H4 (cell line): ENCODE data around the gene PLXNA4. TPM values are rescaled to one million over a fixed set of nuclear protein-coding genes. Genes with fewer than 3 reads are reported as not detected.

ENCODE experiments used
- DNase-seq: peaks from one replicate; pipeline ENCODE4 v3.0.0-alpha.2; 2015; ENCODE audit warnings: low spot score
- total RNA-seq: library from RNA; depleted of rRNA; stranded (reverse); fragments of >200 nt; shearing (Covaris generic); gene quantifications from 2 replicates; pipeline ENCODE4 v1.2.3, GENCODE V29; 2014

The PLXNA4 gene
- total RNA-seq, 1 experiment from 2014 or later, result 0.19 TPM

DNA sequence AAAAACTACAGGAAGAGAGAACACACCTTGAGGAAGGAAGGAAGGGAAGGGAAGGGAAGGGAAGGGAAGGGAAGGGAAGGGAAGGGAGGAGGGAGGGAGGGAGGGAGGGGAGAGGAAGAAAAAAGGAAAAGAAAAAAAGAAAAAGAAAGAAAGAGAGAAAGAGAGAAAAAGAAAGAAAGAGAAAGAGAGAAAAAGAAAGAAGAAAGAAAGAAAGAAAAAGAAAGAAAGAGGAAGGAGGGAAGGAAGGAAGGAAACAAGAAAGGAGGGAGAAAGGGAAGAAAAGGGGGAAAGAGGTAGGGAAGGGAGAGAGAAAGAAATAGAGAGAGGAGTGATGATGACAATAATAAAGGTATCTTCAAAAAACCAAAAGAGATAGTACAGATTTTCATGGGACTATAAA, 12.3 kb upstream of the PLXNA4 start:
- no peak for DNase-seq

GRCh38 chr7:132584796-132585494, 8.7 kb upstream of the PLXNA4 start:
- no peak for DNase-seq

GRCh38 chr7:132581431-132581830, 5.2 kb upstream of the PLXNA4 start:
- DNase-seq, result no peak

GRCh38 chr7:132580717-132581285, 4.5 kb upstream of the PLXNA4 start:
- DNase-seq, result peak; percentile 80

- DNase-seq, result peak; percentile 42
Measured at GRCh38 chr7:132580277-132580676, 4.0 kb upstream of the PLXNA4 start.

DNA sequence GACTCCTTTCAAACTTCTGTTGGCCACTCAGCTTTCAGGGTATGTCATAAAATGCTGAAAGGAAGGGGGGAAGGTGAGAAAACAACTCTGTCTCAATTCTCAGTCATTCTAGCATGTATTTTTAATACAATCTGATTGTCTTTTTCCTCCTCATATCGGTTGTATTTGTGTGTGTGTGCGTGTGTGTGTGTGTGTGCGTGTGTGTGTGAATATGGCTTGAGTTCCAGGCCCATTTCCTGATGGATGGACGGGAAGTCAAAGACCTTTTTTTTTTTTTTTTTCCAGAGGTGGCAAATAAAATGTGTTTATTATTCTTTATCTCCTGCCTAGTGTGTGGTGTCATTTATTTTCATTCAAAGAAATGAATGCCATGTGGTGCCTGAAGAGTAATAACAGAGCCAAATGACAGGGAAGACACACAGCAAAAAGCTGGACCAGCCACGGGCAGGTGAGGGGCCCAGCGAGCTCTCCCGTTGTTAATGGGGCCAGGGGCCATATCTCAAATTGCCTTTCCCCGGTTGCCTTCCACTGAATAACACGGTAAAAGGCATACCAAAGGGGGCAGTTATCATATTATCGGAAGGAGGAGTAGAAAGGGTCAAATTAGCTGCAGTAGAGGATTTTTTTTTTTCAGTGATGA, 3.1 kb upstream of the PLXNA4 start:
- DNase-seq, result no peak

DNA sequence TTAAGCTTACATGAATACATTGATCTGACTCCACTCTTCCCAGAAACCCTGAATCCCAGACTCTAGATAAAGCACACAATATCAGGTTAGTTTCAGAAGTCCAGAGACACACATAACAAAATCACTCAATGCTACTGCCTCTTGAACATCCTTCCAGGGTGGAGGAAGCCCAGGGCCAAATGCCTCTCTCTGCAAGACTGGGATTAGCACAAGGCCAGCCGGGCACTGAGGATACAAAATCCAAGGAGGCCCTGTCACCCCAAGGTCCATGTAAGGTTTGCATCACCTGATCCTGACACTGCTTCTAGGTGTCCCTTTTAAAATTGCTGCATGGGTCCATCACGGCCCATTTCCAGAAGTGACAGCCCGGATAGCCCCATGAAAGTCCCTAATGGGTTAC, 2.6 kb upstream of the PLXNA4 start:
- DNase-seq, result no peak

- no peak for DNase-seq
Measured at GRCh38 chr7:132578050-132578370, 1.7 kb upstream of the PLXNA4 start.

GRCh38 chr7:132577206-132578049, 1.2 kb upstream of the PLXNA4 start:
- DNase-seq, result peak; percentile 35

GRCh38 chr7:132576721-132577085, 433 bp upstream of the PLXNA4 start:
- no peak for DNase-seq

DNA sequence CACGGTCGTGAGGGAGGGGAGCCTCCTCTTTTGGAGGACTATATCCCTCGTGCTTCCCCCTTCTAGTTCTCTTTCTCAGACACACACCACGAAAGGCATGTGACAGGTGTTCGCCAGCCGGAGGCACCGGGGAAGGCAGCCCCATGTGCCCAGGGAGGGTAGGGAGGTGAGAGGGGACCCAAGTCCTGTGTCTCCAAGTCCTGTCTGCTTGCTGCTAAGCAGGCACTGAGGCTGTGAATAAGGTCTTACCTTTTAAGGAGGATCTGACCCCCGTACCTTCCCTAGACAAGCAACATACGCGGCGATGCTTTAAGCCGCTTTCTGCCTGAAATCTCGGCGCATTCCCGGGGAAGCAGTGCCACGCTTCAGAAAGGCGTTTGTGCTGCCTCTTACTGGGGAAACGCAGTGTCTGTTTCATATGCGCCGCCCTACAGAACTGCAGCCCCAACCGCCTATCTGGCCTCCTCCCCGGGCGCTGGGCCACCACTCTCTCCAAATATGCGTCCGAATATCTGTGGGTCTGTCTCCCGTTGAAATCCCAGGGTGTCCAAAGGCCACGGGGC, 770 bp downstream of the PLXNA4 start:
- no peak for DNase-seq

GRCh38 chr7:132574223-132574622, 2.0 kb downstream of the PLXNA4 start:
- DNase-seq, result no peak

- no peak for DNase-seq
Measured at GRCh38 chr7:132573251-132573955, 2.9 kb downstream of the PLXNA4 start.

- no peak for DNase-seq
Measured at GRCh38 chr7:132572526-132572925, 3.7 kb downstream of the PLXNA4 start.

DNA sequence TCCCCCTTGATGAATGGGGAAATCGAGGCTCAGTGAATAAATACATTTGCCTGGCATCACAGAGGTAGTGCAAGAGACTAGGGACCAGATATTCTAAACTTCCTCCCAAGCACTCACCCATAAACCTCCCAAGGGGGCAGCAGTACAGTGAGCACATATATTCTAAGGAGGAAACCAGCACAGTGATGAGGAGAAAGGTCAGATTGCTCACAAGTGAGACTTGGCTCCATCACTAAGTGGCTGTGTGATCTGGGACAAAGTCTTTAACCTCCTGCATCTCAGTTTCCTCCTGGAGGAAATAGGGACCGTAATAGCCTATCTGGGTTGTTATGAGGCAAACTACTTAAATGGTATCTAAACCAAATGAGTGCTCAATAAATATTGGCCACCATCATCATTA, 4.3 kb downstream of the PLXNA4 start:
- DNase-seq, result no peak

DNA sequence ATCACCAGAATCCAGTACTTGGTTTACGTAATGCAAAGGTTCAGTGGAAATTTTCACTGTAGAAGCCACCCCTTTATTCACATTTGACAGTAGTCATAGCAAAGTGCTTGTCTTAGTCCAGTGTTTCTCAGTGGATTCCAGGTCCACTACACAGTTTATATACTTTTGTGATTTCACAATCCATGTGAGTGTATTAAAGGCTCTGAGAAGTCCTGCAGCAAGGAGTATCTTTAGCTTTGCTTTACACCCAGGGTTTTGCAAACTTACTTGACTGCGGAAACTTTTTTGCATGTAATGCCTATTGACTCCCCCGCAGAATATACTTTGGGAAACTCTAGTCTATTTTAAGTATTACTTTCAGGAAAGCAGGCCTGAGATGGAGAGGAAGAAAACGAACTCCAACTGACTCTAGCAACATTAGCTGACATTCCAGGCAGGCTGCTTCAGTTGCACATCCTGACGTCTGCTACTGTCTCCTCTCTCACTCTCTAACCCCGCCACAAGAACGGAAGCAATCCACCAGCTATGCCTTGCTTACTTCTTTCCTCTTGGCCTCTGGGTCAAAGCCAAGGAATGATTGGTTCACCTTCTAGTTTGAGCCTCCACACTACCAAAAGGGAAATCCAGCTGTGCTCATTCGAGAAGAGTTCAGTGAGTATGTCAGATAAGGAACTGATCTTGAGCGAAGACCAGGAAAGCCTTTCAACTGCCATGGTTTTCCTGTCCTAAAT, 6.2 kb downstream of the PLXNA4 start:
- DNase-seq, result no peak

GRCh38 chr7:132568962-132569361, 7.3 kb downstream of the PLXNA4 start:
- DNase-seq, result no peak

DNA sequence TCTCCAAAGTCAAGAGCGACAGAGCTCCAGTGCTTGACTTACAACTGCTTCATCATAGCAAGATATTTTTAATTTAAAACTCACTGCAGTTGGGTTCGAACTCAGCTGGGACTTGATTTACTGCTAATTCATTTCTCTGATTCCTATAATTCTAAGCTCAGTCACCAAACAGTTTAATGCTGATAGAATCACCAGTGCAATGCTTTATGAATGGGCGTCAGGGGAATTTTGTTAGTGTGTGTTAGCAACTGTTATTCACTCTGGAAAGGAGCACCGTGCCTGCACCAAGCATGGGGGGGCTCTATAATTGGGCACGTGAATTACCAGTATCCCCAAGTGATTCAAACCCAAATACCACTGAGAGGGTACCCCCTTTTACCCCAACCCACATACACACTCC, 10.4 kb downstream of the PLXNA4 start:
- no peak for DNase-seq

DNA sequence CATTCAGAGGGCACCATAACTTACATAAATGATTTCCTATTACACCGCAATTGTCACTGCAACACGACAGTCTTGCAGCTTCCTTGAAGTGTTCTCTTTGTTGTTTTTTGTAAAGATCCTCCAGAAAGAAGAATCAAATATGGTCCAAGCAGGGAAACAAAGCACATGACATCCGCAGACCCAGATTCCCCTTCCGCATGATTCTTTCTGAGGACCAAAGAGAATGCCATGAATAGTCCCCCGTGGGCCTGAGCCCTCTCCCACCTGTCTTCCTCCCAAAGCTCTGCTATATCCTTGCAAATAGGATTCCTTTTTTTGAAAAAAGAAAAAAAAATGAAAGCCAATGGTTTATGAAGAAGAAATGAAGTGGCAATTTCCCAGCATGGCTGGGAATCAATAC, 10.8 kb downstream of the PLXNA4 start:
- DNase-seq, result no peak

DNA sequence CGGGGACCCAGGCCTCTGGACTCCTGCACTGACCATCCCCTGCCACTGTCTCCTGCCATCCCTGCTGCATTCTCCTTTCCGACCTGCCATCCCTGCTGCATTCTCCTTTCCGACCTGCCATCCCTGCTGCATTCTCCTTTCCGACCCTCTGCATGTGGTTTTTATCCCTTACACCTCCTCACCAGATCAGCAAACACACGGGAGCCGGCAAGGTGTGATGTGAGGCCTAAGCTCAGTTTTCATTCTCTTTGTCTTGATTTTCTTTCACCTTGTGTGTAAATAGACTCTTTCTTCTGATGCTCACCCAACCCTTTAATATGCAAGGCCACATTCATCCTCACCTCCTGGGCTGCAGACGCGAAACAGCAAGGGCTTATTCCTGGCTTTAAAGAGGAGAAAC, 11.4 kb downstream of the PLXNA4 start:
- no peak for DNase-seq

DNA sequence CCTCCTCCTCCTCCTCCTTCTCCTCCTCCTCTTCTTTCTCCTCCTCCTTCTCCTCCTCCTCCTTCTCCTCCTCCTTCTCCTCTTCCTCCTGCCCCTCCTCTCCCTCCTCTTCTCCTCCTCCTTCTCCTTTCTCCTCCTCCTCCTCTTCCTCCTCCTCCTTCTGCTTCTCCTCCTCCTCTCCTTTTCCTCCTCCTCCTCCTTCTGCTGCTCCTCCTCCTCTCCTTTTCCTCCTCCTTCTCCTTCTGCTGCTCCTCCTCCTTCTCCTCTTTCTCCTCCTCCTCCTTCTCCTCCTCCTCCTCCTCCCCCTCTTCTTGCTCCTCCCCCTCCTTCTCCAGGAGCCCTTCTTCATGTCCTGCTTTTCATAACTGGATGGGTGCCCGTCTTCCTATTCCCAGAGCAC, 12.2 kb downstream of the PLXNA4 start:
- no peak for DNase-seq
